ENCODE measurements around the gene SMG9. TPM values are rescaled to one million over a fixed set of nuclear protein-coding genes. Genes with fewer than 3 reads are reported as not detected.
A peak's percentile ranks its signal among the peaks of the same experiment; 100 is the strongest.

The SMG9 gene
- total and polyA plus RNA-seq, 2 of the 13 experiments (the other 11 are each of a cell fraction or from before 2014, with no cell fraction given), result 16.1 to 18.7 TPM

GRCh38 chr19:43754503-43755255, at the start of gene SMG9 (continued):
- TF ChIP-seq ZNF800 (CRISPR knock-in tag; IDR thresholded peaks at IDR 0.05), result 0 out of 2 replicates have a peak, but pooled peaks have one; percentile 15
- no peak for TF ChIP-seq CENPBD1 (CRISPR knock-in tag; IDR thresholded peaks at IDR 0.05; ENCODE audit: borderline replicate concordance, low read depth)
- peak; percentile 47 for TF ChIP-seq ZNF891 (CRISPR knock-in tag; IDR thresholded peaks at IDR 0.05)
- TF ChIP-seq ZNF430 (CRISPR knock-in tag; IDR thresholded peaks at IDR 0.05), result 0 out of 2 replicates have a peak, but pooled peaks have one; percentile 19
- peak in 1 of 2 experiments; percentile 17; a peak in 1 of 4 replicates for TF ChIP-seq HMGXB4 (CRISPR knock-in tag; IDR thresholded peaks at IDR 0.05; ENCODE audit: borderline replicate concordance in 1 of 2, low read depth in 1 of 2)
- TF ChIP-seq CEBPZ (IDR thresholded peaks at IDR 0.05; ENCODE audit: low read length), result no peak
- TF ChIP-seq ZNF276 (CRISPR knock-in tag; IDR thresholded peaks at IDR 0.05; ENCODE audit: low read depth), result no peak; the same call in 1 of the 2 replicates
- TF ChIP-seq ZBTB7B (CRISPR knock-in tag; IDR thresholded peaks at IDR 0.05), result peak; percentile 15; the same call in 1 of the 2 replicates
- no peak; the same call in 1 of the 2 replicates for TF ChIP-seq ZBTB44 (CRISPR knock-in tag; IDR thresholded peaks at IDR 0.05)
- peak; percentile 75 for TF ChIP-seq BHLHE40 (IDR thresholded peaks at IDR 0.05; ENCODE audit: low read length)
- TF ChIP-seq REL (CRISPR knock-in tag; conservative IDR thresholded peaks at IDR 0.05), result no peak
- TF ChIP-seq MIER3 (CRISPR knock-in tag; IDR thresholded peaks at IDR 0.05; ENCODE audit: borderline replicate concordance), result 0 out of 2 replicates have a peak, but pooled peaks have one; percentile 24
- 0 out of 2 replicates have a peak, but pooled peaks have one; percentile 80 for TF ChIP-seq ZNF546 (CRISPR knock-in tag; conservative IDR thresholded peaks at IDR 0.05)
- peak; percentile 47; the same call in 1 of the 2 replicates for TF ChIP-seq ZNF607 (CRISPR knock-in tag; IDR thresholded peaks at IDR 0.05; ENCODE audit: borderline replicate concordance)

Data from HepG2 (cell line).